Limb (tissue), 2 donors: ENCODE measurements around the gene ARL4A.
A peak's percentile ranks its signal among the peaks of the same experiment; 100 is the strongest.
"Not testable (repeated sequence)": the region's sequence is repeated elsewhere in the genome, so short reads cannot be mapped to it uniquely, and the experiment has no call there.

Experiments used
- DNase-seq, 2 donors: peaks; one replicate each; pipeline ENCODE4 v3.0.0-alpha.2; 2016; ENCODE audit errors: extremely low spot score in 2 of 2

ARL4A gene

DNA sequence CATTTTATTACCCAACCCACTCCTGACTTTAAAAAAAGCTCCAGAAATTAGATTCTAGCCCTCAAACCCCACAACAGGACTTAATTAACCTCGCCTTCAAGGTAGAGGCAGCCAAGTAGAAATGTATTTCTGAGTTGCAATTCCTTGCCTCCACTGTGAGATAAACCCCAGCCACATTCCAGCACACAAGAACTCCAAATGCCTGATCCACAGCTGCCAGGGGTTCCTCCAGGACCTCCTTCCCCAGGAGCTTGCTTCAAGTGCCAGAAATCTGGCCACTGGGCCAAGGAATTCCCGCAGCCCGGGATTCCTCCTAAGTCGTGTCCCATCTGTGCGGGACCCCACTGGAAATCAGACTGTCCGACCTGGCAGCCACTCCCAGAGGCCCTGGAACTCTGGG is 25.9 kb upstream of the ARL4A start:
- no peak for DNase-seq

- peak in 1 of 2 donors; percentile 56 for DNase-seq
Measured at GRCh38 chr7:12670000-12670729, 17.3 kb upstream of the ARL4A start.

GRCh38 chr7:12670743-12671520 is 16.5 kb upstream of the ARL4A start:
- no peak for DNase-seq

DNA sequence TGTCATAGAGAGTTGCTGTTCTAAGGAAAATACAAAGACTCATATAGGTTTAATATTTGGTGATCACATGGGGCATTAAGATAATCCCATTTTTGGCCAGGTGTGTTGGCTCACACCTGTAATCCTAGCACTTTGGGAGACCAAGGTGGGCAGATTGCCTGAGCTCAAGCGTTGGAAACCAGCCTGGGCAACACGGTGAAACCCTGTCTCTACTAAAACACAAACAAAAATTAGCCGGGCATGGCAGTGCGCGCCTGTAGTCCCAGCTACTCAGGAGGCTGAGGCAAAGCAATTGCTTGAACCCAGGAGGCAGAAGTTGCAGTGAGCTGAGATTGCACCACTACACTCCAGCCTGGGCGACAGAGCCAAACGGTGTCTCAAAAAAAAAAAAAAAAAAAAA is 14.0 kb upstream of the ARL4A start:
- DNase-seq, result not testable (repeated sequence)

DNA sequence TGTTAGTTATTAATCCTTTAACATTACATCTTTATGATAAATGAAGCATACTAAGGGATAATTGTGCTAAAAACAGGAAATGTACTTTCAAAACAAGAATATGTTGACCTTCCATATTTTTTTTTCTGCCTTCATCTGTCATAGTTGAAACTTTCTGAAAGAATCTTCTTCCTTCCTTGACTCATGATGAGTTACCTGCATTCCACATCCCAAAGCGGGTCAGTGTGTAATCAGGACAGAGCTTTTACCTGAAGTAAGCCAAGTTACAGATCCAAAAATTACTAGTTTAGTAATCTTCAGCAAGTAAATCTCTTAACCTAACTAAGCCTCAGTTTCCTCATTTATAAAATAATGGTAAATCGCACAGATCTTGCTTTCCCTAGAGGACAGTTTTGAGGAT is 13.4 kb upstream of the ARL4A start:
- DNase-seq, result no peak

- DNase-seq, result no peak
Measured at GRCh38 chr7:12674861-12675260, 12.6 kb upstream of the ARL4A start.

GRCh38 chr7:12683678-12684585 is 3.5 kb upstream of the ARL4A start:
- peak in 1 of 2 donors; percentile 43 for DNase-seq

DNA sequence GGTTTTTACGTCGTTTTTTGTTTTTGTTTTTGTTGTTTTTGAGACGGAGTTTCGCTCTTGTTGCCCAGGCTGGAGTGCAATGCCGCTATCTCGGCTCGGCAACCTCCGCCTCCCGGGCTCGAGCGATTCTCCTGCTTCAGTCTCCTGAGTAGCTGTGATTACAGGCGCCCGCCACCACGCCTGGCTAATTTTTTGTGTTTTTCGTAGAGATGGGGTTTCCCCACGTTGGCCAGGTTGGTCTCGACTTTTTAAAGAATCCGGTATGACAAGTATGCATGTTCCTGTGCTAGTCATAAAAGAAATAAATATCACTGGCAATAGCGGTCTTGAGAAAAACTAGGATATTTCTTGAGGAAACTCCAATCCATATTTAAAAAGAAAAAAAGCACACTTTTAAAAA is 2.7 kb upstream of the ARL4A start:
- no peak for DNase-seq

DNA sequence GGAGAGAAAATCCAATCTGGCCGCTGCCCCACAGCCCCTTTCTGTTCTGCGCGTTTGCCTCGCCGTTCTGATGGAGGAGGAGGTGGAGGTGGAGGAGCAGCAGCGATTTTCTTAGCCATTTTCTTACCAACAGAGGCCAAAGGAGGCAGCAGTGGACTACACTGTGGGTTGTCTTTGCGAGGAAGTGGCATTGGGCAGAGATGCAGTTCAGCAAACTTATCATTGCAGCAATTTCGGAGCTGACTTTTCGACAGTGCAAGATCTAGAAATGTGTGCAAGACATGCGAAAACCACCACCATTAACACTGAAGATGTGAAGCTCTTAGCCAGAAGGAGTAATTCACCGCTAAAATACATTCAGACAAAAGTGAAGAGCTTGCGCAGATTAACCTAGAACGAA is 1.9 kb upstream of the ARL4A start:
- DNase-seq, result peak in 1 of 2 donors; percentile 35

DNA sequence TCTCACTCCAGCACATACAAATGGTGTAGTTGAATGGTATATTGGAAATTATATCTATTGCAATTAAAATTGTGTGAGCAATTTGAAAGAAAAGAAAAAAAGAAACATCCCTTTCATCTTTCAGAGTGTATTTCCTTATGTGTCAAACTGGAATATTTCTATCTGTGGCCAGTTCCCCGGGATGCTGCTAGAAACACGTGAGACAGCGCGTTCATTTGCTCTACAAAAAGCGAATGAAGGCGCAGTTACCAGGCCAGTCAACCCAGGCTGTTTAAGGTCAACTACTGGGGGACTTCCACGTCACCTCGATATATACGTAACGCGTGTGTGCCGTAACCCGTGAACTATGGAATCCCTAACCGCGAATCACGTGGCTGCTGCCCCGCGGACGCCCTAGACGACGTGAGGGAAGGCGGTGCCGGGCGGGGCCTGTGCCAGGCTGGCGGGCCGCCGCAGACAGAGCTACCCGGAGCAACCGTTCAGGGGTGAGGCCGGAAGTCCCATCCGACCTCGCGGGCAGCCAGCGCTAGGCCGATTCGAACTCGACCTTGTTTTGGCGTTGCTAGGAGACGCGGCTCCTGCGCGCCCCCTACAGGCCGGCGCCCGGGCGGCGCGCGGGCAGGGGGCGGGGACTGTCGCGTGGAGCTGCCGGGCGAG is 1.1 kb upstream of the ARL4A start:
- peak; percentile 86 to 97 for DNase-seq

DNA sequence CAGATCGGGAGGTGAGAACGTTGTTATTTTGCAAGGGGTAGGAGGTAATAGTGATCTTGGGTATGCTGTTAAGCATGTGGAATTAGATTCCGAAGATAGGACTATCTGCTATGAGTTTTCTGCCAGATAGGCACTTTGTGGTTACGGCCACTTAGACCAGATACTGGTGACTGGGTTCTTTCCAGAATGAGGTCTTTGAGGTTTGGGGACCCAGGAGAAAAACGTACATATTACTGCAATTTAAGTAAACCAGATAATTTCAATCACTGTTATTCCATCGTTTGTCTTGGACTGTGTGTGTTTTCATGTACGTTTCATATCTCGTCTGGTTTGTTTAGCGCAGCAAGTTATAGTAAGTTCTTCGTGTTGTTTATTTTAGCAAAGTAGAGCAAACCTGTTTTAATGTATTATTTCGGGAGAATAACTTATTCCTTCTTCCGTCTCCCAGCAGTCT is 312 bp downstream of the ARL4A start:
- DNase-seq, result no peak

GRCh38 chr7:12688485-12689170 is 1.2 kb downstream of the ARL4A start:
- not testable (repeated sequence) for DNase-seq

- no peak for DNase-seq
Measured at GRCh38 chr7:12689451-12689850, 2.0 kb downstream of the ARL4A start.

GRCh38 chr7:12690041-12690878 is 2.8 kb downstream of the ARL4A start:
- no peak for DNase-seq

GRCh38 chr7:12691388-12691787 is 4.0 kb downstream of the ARL4A start:
- not testable (repeated sequence) for DNase-seq

DNA sequence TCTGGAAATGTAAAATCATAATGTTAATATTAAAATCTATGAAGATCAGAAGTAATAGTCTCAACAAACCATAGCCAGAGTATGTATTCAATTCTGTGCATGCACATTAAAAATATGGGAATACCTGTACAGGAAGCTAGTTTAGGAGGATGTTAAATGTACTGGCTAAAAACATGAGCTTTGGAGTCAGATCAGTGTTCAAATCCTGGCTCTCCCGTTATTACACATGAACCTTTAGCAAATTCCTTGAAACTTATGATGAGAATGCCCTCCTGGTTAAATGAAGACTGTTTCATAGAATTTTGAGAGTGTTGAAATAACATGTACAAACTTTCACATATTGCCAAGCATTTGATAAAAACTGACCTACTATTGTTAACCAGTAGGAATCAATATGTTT is 4.6 kb downstream of the ARL4A start:
- DNase-seq, result no peak

DNA sequence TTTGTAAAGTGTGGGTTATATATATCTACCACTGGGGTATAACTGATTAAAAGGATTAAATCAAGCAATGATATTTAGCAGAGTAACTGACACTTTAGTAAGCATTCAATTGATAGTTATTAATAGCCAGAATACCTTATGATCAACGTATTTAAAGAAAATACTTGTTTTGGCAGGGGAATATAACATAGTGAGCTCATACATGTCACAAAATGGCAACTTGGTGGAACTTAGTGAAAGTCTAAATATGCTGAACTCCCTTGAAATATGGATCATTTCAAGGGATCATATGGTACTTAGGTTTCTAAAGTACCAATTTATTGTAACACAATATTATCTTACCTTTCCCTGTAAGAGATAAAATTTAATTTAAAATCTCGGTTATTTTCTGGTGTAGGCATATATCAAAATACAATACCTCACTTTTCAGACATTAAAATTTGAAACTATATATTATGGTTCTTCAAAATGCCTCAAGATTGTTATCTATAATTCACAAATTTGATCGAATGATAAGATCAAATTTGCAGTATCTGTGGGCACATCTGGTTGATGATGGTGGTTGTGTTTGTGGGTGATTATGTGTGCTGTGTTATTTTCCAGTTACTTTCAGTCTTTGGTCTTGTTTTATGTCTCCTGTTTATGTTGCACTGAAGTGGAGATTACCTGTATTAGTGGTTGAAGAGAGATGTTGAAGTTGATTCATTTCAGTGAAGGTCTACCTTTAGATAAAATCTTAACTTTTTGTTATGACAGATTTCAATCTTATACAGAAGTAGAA is 5.2 kb downstream of the ARL4A start:
- no peak for DNase-seq

DNA sequence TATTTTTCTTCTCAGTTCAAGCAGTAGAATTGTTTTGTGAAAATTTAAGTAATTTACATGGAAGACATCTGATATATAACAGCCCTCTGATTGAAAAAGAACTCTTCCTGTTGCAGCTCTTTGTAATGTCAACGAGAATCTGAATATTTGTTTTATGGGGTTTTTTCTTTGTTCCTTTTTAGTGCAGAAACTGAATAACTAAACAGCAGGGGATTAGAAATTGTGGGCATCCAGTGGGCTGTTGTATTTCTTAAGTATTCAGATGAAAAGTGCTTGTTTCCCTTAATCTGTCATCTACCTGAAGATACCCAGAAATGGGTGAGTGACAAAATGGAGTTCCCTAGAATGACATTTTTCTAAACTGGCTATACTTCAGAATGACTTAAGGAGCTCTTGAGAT is 7.4 kb downstream of the ARL4A start:
- DNase-seq, result no peak

GRCh38 chr7:12695965-12696364 is 8.5 kb downstream of the ARL4A start:
- DNase-seq, result no peak
